Stimulated activated CD4-positive, alpha-beta T cell treated with anti-CD3 and anti-CD28 coated beads, Interleukin-12 subunit alpha, Interleukin-12 subunit beta, amount 100 ng/mL, for 24 hours (primary cell): ENCODE data around the gene PCDH19.

Experiments
- DNase-seq, 2 experiments: peaks; one replicate each; pipeline ENCODE4 v3.0.0-alpha.2; 2020; ENCODE audit warnings: low read depth in 2 of 2

Gene PCDH19

DNA sequence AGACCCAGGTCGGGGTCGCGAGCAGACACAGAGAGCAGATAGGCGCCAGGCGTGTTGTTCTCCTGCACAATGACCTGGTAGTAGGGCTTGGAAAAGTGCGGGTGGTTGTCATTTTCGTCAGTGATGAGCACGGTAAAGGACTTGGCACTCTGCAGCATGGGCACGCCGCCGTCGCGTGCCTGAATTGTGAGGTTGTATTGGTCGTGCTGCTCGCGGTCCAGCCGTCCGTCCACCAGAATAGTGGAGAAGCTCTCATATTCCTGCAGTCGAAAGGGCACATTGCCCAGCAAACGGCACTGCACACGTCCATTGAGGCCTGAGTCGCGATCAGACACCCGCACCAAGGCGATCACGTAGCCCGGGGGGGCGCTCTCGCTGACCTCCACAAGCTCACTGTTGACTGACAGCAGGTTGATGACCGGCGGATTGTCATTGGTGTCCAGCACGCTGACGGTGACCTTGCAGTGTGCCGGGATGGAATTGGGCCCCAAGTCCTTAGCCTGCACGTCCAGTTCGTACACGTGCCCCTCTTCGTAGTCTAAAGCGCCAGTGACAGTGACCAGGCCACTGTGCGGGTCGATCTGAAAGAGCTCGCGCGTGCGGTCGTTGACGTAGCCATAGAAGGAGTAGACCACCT, 2.8 kb downstream of the PCDH19 start:
- no peak for DNase-seq

GRCh38 chrX:100405424-100405823, 4.6 kb downstream of the PCDH19 start:
- no peak for DNase-seq

- DNase-seq = no peak
Observed at GRCh38 chrX:100404851-100405250, 5.2 kb downstream of the PCDH19 start.

DNA sequence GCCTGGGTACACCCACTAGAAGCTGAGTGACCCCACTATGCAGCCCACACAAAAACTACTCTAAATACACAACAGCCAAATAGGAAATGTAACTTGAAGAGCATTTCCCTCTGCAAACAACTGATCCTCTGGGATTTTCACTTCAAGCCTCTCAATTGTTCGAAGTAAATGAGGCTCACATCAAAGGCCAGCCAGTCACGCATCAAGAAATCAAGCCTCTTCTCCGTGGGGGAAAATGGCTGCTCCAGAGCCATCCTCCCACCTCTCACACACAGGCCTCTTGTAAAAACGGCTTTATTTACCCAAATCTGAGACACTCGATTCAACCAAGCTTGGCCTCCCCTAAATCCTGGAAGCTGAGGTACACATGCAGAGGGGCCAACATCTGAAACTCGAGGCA, 14.3 kb downstream of the PCDH19 start:
- DNase-seq = no peak

DNA sequence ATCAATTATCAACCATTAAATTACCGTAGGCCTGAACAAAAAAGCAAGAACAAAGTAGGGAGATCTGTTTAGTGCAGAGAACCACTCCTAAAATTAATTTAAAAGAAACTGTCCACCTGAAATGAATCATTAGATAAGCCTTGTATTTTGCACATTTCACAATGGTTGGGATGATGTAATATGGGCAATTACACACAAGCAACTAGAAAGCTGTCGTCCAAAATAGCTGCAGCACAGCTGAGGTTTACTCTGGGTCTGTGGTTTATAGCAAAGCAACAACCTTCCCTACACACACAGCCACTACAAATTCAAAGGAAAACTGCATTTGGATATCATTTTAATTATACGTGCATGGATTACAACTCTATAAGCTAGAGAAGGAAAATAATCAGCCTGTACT, 28.5 kb downstream of the PCDH19 start:
- no peak for DNase-seq

- DNase-seq = no peak
Observed at GRCh38 chrX:100379388-100379986, 30.6 kb downstream of the PCDH19 start.

GRCh38 chrX:100377826-100378225, 32.2 kb downstream of the PCDH19 start:
- DNase-seq = no peak

- no peak for DNase-seq
Observed at GRCh38 chrX:100376576-100376975, 33.5 kb downstream of the PCDH19 start.

GRCh38 chrX:100373673-100374072, 36.4 kb downstream of the PCDH19 start:
- DNase-seq = no peak

DNA sequence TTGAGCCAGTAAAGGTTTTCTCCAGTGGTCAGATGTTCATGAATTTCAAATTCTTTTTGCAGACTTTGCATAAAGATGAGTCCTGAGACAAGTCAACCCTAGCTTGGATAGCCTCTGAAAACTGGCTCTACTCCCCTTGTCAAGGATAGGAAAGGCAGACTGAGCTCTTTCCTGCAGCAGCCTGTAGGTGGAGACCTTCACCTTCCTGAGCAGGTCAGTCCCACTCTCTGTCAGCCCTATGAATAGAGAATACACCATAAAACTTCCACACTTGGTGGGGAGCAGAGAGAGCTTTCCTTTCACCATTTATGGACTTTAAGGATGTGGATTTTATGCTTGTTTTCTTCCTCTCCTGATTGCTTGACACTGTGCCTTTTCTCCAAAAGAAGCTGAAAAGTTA, 41.9 kb downstream of the PCDH19 start:
- DNase-seq = no peak

GRCh38 chrX:100363896-100364295, 46.2 kb downstream of the PCDH19 start:
- DNase-seq = no peak

- DNase-seq = no peak
Observed at GRCh38 chrX:100358766-100359165, 51.3 kb downstream of the PCDH19 start.

DNA sequence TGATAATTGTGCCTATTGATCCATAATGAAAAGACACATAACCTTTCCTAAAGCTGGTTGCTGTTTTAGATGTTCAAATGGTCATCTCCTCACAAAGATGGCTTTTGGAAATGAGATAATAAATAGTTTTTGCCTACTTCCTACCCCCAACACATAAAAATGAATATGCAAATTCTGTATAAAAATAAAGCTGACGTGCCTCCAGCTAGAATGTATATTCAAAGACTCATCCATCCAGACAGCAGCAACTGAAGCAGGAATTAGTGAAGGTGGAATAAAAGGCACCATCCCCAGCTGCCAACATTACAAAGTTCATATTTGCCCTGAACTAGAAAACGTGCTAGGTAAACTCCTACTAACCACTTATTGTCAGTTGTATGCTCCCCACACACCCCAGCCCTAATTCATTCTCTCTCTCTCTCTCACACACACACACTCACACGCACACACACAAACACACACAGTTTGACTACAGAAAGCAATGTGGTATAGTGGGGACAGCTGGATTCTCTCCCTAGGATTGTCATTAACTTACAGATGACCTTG, 53.6 kb downstream of the PCDH19 start:
- DNase-seq = no peak

DNA sequence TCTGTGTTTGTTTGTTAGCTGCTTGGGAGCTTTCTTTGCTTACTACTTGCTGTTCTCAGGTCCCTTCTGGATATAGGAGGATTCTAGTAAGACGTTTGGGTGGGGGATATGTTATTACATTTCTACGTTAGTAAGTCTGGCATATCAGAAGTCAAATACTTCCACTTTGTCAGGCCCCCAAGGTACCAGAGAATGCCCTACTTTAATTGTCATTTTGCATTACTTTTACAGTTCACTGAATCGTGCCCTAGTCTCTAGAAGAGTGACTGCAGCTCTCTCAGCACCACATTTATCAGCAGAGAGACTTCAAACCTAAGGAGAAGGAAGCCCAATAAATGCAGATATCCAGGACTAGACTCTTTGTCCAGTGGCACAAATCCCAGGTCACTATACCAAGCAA, 54.4 kb downstream of the PCDH19 start:
- no peak for DNase-seq

DNA sequence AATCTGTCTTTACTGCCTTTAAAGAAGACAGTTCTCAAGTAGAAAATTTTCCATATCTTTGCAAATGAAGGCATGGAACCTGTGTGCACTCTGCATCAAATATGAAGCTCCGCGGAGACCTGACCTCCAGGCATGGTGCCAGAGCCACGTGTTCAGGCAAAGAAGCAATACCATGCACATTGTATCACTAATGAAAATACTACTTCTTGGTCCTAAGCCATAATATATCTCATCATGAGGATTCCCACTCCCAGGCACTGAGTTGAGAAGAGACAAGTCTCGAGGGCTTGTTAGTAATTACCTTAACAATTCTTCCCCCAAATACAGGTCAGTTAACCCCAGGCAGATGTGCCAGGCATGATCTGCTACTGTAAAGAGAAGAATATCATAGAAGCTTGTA, 56.7 kb downstream of the PCDH19 start:
- no peak for DNase-seq

- no peak for DNase-seq
Observed at GRCh38 chrX:100350704-100351489, 59.2 kb downstream of the PCDH19 start.

GRCh38 chrX:100349391-100349790, 60.7 kb downstream of the PCDH19 start:
- DNase-seq = no peak

DNA sequence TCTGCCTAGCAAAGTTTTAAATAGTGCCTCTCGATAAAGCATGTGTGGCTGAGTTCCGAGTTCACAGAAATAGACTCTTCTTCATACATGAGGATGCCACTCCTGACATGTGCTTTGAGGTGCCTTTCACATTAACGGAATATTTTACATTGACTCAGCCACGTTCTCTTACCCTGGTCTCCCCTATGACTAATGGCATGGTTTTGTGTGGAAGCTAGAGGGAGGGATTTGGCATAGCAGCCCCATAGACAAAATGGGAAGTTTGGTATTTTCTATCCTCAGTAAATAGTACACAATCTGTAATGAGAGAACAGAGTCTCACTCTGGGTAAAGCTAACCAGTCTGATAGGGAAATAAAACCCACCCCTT, 68.9 kb downstream of the PCDH19 start:
- DNase-seq = no peak

- DNase-seq = no peak
Observed at GRCh38 chrX:100340491-100341141, 69.5 kb downstream of the PCDH19 start.

DNA sequence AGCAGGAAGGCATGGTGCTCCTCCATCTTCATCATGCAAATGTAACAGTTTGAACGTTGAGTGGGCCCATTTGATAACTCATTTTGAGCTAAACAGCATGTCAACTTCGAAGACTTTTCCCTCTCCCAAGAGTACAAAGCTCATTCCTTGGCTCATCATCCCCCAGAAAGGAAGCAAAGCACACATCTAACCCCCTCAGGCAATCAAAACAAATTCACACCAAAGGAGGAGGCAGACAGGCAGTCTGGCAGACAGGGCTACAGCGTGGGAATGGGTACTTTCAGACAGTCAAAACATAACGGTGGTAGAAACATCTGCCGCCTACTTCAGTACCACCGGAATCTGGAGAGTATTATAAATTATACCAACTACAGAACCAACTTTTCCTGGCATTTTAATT, 81.7 kb downstream of the PCDH19 start:
- DNase-seq = no peak

DNA sequence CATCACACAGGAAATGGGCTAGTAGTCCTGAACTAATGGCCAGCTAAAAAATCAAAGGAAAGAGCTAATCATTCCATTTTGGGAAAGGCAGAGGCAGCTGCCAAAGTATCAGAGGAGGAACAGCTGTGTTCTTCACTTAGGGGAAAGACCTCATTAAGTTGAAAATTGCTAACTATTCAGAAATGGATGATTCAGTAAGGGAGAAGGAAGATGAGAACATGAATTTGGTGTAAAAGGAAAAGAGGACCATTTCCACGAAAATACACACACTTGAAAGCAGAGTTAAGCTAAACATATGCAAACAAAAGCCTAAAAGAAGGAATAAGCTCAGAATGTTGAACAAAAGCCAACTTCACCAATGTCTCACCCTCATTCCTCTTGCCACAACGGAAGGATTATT, 90.4 kb downstream of the PCDH19 start:
- DNase-seq = no peak

DNA sequence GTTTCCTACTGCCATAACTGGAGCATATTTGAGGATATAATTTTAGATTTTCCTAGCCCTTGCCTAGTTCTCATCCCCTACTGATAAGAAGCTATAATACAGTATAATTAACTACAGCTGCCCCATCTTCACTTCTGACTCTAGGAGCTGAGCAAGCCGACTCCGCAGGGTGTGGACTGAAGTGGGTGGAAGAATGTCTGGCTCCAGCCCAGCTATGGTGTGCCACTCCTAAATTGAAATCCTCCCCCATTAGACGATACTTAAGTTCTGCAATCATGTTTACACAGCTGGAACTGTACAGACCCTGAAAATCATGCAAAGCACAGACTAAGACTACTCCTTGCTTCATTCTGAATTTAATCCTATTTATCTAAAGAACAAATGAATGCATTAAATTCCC, 93.1 kb downstream of the PCDH19 start:
- no peak for DNase-seq
